ENCODE data around the gene SHROOM1.

Gene SHROOM1

DNA sequence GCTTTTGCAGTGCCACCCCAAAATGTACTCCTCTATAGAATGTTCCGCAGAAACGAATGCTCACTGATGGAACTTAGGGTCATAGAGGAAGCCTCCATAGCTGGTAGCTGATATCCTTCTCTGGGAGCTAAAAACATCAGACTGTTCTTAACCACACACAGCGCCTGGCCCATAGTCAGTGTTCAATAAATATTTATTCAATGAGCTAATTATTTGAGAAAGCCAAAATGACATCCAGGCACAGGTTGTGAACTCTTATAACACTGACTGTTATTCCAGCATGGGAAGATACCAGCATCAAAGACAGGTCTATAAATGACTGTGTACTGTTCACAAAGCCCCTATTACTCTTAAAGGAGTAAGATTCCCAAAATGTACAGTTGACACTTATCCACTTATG lies 22.9 kb upstream of the SHROOM1 start:
- DNase-seq (ENCODE audit: insufficient read length, low spot score) (no peak), FAIRE-seq (no peak)
- TF ChIP-seq CTCF (IDR thresholded peaks at IDR 0.05; ENCODE audit: insufficient read depth, missing control alignments) = no peak

DNA sequence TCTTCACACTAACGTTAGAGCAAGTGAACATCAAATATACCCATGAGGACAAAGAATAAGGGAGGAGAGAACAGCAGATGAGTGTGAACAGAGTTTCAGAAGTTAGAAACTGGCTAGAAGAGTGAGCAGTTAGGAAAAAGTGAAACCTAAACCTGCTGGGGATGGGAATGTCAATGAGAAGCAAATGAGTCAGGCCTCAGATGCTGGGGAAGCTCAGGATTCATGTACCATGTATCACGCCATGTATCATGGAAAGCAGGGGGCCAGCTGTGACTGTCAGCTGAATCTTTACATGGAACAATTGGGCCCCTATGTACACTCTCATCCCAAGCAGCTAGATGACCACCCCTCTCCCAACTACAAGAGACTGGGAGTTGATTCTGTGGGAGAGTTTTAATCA lies 19.6 kb upstream of the SHROOM1 start:
- no peak for DNase-seq (ENCODE audit: insufficient read length, low spot score)
- no peak for FAIRE-seq
- TF ChIP-seq CTCF (IDR thresholded peaks at IDR 0.05; ENCODE audit: insufficient read depth, missing control alignments) = no peak

GRCh38 chr5:132849347-132849746 lies 18.9 kb upstream of the SHROOM1 start:
- DNase-seq (ENCODE audit: insufficient read length, low spot score) = no peak

GRCh38 chr5:132848270-132848669 lies 17.8 kb upstream of the SHROOM1 start:
- no peak for TF ChIP-seq CTCF (IDR thresholded peaks at IDR 0.05; ENCODE audit: insufficient read depth, missing control alignments)
- DNase-seq (ENCODE audit: insufficient read length, low spot score) (no peak), FAIRE-seq (no peak)

More at GRCh38 chr5:132849347-132849746, 18.9 kb upstream of the SHROOM1 start:
- no peak for FAIRE-seq
- no peak for TF ChIP-seq CTCF (IDR thresholded peaks at IDR 0.05; ENCODE audit: insufficient read depth, missing control alignments)

DNA sequence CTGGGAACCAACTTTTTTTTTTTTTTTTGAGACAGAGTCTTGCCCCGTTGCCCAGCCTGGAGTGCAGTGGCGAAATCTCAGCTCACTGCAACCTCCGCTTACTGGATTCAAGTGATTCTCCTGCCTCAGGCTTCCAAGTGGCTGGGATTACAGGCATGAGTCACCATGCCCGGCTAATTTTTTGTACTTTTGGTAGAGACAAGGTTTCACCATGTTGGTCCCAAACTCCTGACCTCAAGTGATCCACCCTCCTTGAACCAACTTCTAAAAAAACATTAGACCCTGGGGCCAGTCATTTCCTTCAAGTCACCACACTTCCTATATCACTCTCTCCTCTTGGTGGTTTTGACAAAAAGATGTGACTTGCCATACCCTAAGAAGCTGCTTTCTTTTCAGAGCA lies 10.9 kb upstream of the SHROOM1 start:
- no peak for FAIRE-seq
- TF ChIP-seq CTCF (IDR thresholded peaks at IDR 0.05; ENCODE audit: insufficient read depth, missing control alignments) = no peak

GRCh38 chr5:132840896-132841295 lies 10.4 kb upstream of the SHROOM1 start:
- FAIRE-seq (no peak), DNase-seq (ENCODE audit: insufficient read length, low spot score) (no peak)
- no peak for TF ChIP-seq CTCF (IDR thresholded peaks at IDR 0.05; ENCODE audit: insufficient read depth, missing control alignments)

More for the DNA sequence above, 10.9 kb upstream of the SHROOM1 start:
- DNase-seq (ENCODE audit: insufficient read length, low spot score) = no peak

DNA sequence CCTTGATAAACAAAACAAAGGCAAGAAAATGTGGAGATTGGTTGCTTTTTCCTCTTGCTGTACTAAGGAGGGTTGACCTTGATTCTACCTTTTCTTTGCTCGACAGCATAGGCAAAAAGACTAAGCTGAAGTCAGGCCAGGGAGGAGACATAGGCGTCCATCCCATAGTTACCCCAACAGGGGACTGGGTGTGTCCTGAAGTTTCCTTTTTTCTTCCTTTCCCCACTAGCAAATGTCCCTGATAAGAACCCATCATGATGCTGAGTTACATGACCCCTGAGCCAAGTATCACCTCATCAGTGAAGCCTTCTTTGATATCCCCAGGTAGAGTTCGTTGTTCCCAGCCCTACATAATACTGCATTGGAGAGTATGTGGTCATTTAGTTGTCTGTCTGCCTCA lies 9.9 kb upstream of the SHROOM1 start:
- DNase-seq (ENCODE audit: insufficient read length, low spot score) = no peak
- TF ChIP-seq CTCF (IDR thresholded peaks at IDR 0.05; ENCODE audit: insufficient read depth, missing control alignments) = no peak
- FAIRE-seq = no peak
